HEK293 (cell line): ENCODE data around the gene GPHN.
A peak's percentile ranks its signal among the peaks of the same experiment; 100 is the strongest.

Source experiments
- CTCF ChIA-PET: fragments of 350-600 bp; formaldehyde crosslinking; extraction: SDS; loops from one replicate; lab custom pipeline; 2021; ENCODE audit warnings: antibody characterized with exemption; lab: Yijun Ruan, JAX
- POLR2A ChIA-PET: fragments of 300-600 bp; formaldehyde crosslinking; extraction: SDS; loops from one replicate; lab custom pipeline; 2020; ENCODE audit warnings: antibody characterized with exemption, inconsistent platforms; lab: Yijun Ruan, JAX
- H3K27ac ChIP-seq: fragments of 200-500 bp; sonication (Bioruptor generic); 2 replicates; pipeline ENCODE4 v1.5.1; 2014; ENCODE audit warnings: low read depth, low read length, control low read depth, inconsistent platforms; ENCODE audit errors: extremely low read depth
- H3K36me3 ChIP-seq, 2 experiments: fragments of 200-500 bp in 1 of 2; sonication (Bioruptor generic) in 1 of 2; 1 replicate in 1 of 2; 2 replicates in 1 of 2; pipeline ENCODE4 v1.5.1; 2014 to 2017; ENCODE audit warnings: inconsistent platforms in 2 of 2, low read length in 2 of 2; ENCODE audit not compliant: control insufficient read depth in 2 of 2, insufficient read depth in 1 of 2
- H3K4me1 ChIP-seq: fragments of 200-500 bp; sonication (Bioruptor generic); 2 replicates; pipeline ENCODE4 v1.5.1; 2014; ENCODE audit warnings: mild to moderate bottlenecking, low read length, inconsistent platforms; ENCODE audit not compliant: control insufficient read depth, insufficient read depth
- H3K4me3 ChIP-seq: 2 replicates; pipeline ENCODE4 v1.5.1; 2011; ENCODE audit warnings: low read depth, mild to moderate bottlenecking, control low read depth, low read length, moderate library complexity
- H3K9me3 ChIP-seq: fragments of 200-500 bp; sonication (Bioruptor generic); 2 replicates; pipeline ENCODE4 v1.5.1; 2014; ENCODE audit warnings: low read depth, low read length, inconsistent platforms; ENCODE audit not compliant: control insufficient read depth, insufficient read depth
- BCL11A ChIP-seq: fragments of 450-650 bp; formaldehyde crosslinking; IDR thresholded peaks from 2 replicates; pipeline ENCODE4 v1.5.1; 2016; ENCODE audit warnings: low read depth, missing biosample characterization, missing genetic modification characterization
- HOXA7 ChIP-seq: sonication (generic); formaldehyde crosslinking; IDR thresholded peaks from 2 replicates; pipeline ENCODE4 v1.8.1; 2022; ENCODE audit warnings: missing genetic modification reagents, borderline replicate concordance
- ZNF10 ChIP-seq: fragments of 450-650 bp; formaldehyde crosslinking; IDR thresholded peaks from 2 replicates; pipeline ENCODE4 v1.5.1; 2017; ENCODE audit warnings: missing biosample characterization, missing genetic modification characterization
- ZNF114 ChIP-seq: fragments of 450-650 bp; formaldehyde crosslinking; IDR thresholded peaks from 2 replicates; pipeline ENCODE4 v1.5.0; 2017; ENCODE audit warnings: missing biosample characterization, missing genetic modification characterization
- ZNF214 ChIP-seq: fragments of 450-650 bp; formaldehyde crosslinking; IDR thresholded peaks from 2 replicates; pipeline ENCODE4 v1.5.1; 2017; ENCODE audit warnings: missing biosample characterization, mild to moderate bottlenecking, missing genetic modification characterization, borderline replicate concordance
- ZNF23 ChIP-seq: fragments of 450-650 bp; formaldehyde crosslinking; IDR thresholded peaks from 2 replicates; pipeline ENCODE4 v1.5.1; 2016; ENCODE audit warnings: missing biosample characterization, missing genetic modification characterization, borderline replicate concordance
- ZNF324 ChIP-seq: fragments of 450-650 bp; formaldehyde crosslinking; IDR thresholded peaks from 2 replicates; pipeline ENCODE4 v1.5.1; 2016; ENCODE audit warnings: missing biosample characterization, missing genetic modification characterization
- ZNF394 ChIP-seq: fragments of 450-650 bp; formaldehyde crosslinking; IDR thresholded peaks from 2 replicates; pipeline ENCODE4 v1.5.1; 2016; ENCODE audit warnings: missing biosample characterization, missing genetic modification characterization, mild to moderate bottlenecking, moderate library complexity, borderline replicate concordance
- ZNF510 ChIP-seq: fragments of 450-650 bp; formaldehyde crosslinking; IDR thresholded peaks from 2 replicates; pipeline ENCODE4 v1.5.1; 2018; ENCODE audit warnings: mild to moderate bottlenecking, missing genetic modification characterization, missing biosample characterization; ENCODE audit not compliant: insufficient replicate concordance
- ZNF544 ChIP-seq: fragments of 450-650 bp; formaldehyde crosslinking; IDR thresholded peaks from 2 replicates; pipeline ENCODE4 v1.5.0; 2017; ENCODE audit warnings: missing biosample characterization, missing genetic modification characterization
- ZNF785 ChIP-seq: fragments of 450-650 bp; formaldehyde crosslinking; IDR thresholded peaks from 2 replicates; pipeline ENCODE4 v1.5.1; 2016; ENCODE audit warnings: missing biosample characterization, missing genetic modification characterization
- ZSCAN30 ChIP-seq: fragments of 450-650 bp; IDR thresholded peaks from 2 replicates; pipeline ENCODE4 v1.5.1; 2018; ENCODE audit warnings: missing biosample characterization, mild to moderate bottlenecking, missing genetic modification characterization, moderate library complexity
- TF ChIP-seq, protein P1 (sequence below): fragments of 450-650 bp; formaldehyde crosslinking; IDR thresholded peaks from 2 replicates; pipeline ENCODE4 v1.5.1; 2016; ENCODE audit warnings: missing biosample characterization, missing genetic modification characterization, borderline replicate concordance
- TF ChIP-seq, protein P2 (sequence below): fragments of 450-650 bp; formaldehyde crosslinking; IDR thresholded peaks from 2 replicates; pipeline ENCODE4 v1.5.1; 2017; ENCODE audit warnings: missing biosample characterization, missing genetic modification characterization
- TF ChIP-seq, protein P3 (sequence below): fragments of 450-650 bp; formaldehyde crosslinking; IDR thresholded peaks from 2 replicates; pipeline ENCODE4 v1.5.1; 2016; ENCODE audit warnings: missing biosample characterization, missing genetic modification characterization
- TF ChIP-seq, protein P4 (sequence below): fragments of 450-650 bp; formaldehyde crosslinking; IDR thresholded peaks from 2 replicates; pipeline ENCODE4 v1.5.1; 2017; ENCODE audit warnings: missing biosample characterization, missing genetic modification characterization
- TF ChIP-seq, protein P5 (sequence below): fragments of 450-650 bp; formaldehyde crosslinking; IDR thresholded peaks from 2 replicates; pipeline ENCODE4 v1.5.1; 2016; ENCODE audit warnings: missing biosample characterization, missing genetic modification characterization, borderline replicate concordance

Gene GPHN

DNA sequence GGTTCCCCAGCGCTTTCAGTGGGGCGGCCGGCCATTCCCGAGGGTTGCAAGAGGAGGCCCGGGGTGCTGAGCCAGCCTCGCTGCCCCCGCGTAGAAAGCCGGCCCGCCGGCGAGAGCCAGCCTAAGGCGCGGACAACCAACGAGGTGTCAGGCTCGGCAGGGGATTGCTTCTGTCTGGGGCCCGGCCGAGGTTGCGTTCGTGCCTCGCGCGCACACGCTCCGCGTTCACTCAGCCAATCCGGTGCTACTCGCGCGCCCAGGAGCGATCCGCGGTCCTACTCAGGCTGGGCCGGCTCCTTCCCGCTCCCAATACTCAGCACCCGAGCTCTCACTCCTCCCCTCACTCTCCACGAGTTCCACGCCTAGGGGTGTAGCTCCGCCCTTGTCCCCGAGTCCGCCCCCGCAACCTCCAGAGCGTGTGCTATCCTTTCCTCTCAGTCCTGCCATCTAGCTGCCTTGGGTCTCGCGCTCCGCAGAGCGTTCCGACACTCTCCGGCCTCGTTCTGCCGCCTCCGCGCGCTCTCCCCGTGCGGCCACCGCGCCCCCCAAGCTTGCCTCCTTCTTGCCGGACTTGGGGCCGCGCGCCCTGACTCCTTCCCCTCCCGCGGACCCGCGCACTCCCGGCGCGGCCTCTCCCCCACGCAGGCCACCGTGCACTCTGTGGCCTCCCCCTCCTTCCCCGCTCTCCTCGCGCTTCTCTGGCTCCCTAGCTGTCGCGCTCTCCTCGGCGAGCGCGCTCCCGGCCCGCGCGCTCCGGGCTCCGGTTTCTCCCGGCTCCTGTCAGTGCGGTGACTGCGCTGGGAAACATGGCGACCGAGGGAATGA is at the start of gene GPHN (continued):
- no peak; the same call in 1 of the 2 replicates for TF ChIP-seq ZSCAN30
- TF ChIP-seq ZNF23 (tag by site-specific recombination), result no peak
- no peak for TF ChIP-seq HOXA7
- TF ChIP-seq, protein P1, sequence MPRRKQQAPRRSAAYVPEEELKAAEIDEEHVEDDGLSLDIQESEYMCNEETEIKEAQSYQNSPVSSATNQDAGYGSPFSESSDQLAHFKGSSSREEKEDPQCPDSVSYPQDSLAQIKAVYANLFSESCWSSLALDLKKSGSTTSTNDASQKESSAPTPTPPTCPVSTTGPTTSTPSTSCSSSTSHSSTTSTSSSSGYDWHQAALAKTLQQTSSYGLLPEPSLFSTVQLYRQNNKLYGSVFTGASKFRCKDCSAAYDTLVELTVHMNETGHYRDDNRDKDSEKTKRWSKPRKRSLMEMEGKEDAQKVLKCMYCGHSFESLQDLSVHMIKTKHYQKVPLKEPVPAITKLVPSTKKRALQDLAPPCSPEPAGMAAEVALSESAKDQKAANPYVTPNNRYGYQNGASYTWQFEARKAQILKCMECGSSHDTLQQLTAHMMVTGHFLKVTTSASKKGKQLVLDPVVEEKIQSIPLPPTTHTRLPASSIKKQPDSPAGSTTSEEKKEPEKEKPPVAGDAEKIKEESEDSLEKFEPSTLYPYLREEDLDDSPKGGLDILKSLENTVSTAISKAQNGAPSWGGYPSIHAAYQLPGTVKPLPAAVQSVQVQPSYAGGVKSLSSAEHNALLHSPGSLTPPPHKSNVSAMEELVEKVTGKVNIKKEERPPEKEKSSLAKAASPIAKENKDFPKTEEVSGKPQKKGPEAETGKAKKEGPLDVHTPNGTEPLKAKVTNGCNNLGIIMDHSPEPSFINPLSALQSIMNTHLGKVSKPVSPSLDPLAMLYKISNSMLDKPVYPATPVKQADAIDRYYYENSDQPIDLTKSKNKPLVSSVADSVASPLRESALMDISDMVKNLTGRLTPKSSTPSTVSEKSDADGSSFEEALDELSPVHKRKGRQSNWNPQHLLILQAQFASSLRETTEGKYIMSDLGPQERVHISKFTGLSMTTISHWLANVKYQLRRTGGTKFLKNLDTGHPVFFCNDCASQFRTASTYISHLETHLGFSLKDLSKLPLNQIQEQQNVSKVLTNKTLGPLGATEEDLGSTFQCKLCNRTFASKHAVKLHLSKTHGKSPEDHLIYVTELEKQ (tag by site-specific recombination), result no peak
- TF ChIP-seq, protein P2, sequence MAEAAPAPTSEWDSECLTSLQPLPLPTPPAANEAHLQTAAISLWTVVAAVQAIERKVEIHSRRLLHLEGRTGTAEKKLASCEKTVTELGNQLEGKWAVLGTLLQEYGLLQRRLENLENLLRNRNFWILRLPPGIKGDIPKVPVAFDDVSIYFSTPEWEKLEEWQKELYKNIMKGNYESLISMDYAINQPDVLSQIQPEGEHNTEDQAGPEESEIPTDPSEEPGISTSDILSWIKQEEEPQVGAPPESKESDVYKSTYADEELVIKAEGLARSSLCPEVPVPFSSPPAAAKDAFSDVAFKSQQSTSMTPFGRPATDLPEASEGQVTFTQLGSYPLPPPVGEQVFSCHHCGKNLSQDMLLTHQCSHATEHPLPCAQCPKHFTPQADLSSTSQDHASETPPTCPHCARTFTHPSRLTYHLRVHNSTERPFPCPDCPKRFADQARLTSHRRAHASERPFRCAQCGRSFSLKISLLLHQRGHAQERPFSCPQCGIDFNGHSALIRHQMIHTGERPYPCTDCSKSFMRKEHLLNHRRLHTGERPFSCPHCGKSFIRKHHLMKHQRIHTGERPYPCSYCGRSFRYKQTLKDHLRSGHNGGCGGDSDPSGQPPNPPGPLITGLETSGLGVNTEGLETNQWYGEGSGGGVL (tag by site-specific recombination), result peak; percentile 63
- TF ChIP-seq, protein P3, sequence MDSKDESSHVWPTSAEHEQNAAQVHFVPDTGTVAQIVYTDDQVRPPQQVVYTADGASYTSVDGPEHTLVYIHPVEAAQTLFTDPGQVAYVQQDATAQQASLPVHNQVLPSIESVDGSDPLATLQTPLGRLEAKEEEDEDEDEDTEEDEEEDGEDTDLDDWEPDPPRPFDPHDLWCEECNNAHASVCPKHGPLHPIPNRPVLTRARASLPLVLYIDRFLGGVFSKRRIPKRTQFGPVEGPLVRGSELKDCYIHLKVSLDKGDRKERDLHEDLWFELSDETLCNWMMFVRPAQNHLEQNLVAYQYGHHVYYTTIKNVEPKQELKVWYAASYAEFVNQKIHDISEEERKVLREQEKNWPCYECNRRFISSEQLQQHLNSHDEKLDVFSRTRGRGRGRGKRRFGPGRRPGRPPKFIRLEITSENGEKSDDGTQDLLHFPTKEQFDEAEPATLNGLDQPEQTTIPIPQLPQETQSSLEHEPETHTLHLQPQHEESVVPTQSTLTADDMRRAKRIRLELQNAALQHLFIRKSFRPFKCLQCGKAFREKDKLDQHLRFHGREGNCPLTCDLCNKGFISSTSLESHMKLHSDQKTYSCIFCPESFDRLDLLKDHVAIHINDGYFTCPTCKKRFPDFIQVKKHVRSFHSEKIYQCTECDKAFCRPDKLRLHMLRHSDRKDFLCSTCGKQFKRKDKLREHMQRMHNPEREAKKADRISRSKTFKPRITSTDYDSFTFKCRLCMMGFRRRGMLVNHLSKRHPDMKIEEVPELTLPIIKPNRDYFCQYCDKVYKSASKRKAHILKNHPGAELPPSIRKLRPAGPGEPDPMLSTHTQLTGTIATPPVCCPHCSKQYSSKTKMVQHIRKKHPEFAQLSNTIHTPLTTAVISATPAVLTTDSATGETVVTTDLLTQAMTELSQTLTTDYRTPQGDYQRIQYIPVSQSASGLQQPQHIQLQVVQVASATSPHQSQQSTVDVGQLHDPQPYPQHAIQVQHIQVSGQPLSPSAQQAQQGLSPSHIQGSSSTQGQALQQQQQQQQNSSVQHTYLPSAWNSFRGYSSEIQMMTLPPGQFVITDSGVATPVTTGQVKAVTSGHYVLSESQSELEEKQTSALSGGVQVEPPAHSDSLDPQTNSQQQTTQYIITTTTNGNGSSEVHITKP (tag by site-specific recombination), result peak; percentile 85
- no peak for TF ChIP-seq BCL11A (tag by site-specific recombination)
- TF ChIP-seq, protein P4, sequence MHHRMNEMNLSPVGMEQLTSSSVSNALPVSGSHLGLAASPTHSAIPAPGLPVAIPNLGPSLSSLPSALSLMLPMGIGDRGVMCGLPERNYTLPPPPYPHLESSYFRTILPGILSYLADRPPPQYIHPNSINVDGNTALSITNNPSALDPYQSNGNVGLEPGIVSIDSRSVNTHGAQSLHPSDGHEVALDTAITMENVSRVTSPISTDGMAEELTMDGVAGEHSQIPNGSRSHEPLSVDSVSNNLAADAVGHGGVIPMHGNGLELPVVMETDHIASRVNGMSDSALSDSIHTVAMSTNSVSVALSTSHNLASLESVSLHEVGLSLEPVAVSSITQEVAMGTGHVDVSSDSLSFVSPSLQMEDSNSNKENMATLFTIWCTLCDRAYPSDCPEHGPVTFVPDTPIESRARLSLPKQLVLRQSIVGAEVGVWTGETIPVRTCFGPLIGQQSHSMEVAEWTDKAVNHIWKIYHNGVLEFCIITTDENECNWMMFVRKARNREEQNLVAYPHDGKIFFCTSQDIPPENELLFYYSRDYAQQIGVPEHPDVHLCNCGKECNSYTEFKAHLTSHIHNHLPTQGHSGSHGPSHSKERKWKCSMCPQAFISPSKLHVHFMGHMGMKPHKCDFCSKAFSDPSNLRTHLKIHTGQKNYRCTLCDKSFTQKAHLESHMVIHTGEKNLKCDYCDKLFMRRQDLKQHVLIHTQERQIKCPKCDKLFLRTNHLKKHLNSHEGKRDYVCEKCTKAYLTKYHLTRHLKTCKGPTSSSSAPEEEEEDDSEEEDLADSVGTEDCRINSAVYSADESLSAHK (tag by site-specific recombination), result no peak
- no peak for TF ChIP-seq ZNF544 (tag by site-specific recombination)
- TF ChIP-seq ZNF114 (tag by site-specific recombination), result no peak
- peak; percentile 76 for TF ChIP-seq ZNF394

DNA sequence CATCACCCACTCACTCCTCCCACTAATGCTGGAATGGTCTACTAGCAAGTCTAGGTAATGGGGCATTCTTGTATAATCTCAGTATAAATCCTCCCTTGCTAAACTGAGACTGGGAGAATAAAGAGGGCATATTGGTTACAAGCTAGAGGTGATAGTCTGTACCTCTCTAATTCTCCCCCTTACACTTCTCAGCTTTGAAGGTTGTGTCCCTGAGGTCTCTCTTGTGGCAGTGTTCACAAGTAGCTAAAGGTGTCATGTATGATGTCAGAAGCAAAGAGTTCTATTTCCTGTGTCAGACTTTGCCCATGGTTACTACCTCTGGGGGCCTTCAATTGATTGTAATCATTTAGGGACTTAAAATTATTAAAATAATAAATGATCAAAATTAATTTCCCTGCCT is 48.3 kb upstream of the GPHN start:
- H3K4me1 ChIP-seq, result no peaks in the 10 kb centered on the region
- no peaks in the 10 kb centered on the region for H3K9me3 ChIP-seq
- H3K4me3 ChIP-seq, result no peak overlapping the region
- CTCF ChIA-PET, result interaction anchor here (0.7 kb wide), 1 partner anchor 90 kb away, joined by 3 read pairs; no protein-coding TSS in a partner anchor
- H3K36me3 ChIP-seq, result no peaks in the 10 kb centered on the region
- POLR2A ChIA-PET, result no interaction called here
- no peak overlapping the region for H3K27ac ChIP-seq
- TF ChIP-seq, protein P5, sequence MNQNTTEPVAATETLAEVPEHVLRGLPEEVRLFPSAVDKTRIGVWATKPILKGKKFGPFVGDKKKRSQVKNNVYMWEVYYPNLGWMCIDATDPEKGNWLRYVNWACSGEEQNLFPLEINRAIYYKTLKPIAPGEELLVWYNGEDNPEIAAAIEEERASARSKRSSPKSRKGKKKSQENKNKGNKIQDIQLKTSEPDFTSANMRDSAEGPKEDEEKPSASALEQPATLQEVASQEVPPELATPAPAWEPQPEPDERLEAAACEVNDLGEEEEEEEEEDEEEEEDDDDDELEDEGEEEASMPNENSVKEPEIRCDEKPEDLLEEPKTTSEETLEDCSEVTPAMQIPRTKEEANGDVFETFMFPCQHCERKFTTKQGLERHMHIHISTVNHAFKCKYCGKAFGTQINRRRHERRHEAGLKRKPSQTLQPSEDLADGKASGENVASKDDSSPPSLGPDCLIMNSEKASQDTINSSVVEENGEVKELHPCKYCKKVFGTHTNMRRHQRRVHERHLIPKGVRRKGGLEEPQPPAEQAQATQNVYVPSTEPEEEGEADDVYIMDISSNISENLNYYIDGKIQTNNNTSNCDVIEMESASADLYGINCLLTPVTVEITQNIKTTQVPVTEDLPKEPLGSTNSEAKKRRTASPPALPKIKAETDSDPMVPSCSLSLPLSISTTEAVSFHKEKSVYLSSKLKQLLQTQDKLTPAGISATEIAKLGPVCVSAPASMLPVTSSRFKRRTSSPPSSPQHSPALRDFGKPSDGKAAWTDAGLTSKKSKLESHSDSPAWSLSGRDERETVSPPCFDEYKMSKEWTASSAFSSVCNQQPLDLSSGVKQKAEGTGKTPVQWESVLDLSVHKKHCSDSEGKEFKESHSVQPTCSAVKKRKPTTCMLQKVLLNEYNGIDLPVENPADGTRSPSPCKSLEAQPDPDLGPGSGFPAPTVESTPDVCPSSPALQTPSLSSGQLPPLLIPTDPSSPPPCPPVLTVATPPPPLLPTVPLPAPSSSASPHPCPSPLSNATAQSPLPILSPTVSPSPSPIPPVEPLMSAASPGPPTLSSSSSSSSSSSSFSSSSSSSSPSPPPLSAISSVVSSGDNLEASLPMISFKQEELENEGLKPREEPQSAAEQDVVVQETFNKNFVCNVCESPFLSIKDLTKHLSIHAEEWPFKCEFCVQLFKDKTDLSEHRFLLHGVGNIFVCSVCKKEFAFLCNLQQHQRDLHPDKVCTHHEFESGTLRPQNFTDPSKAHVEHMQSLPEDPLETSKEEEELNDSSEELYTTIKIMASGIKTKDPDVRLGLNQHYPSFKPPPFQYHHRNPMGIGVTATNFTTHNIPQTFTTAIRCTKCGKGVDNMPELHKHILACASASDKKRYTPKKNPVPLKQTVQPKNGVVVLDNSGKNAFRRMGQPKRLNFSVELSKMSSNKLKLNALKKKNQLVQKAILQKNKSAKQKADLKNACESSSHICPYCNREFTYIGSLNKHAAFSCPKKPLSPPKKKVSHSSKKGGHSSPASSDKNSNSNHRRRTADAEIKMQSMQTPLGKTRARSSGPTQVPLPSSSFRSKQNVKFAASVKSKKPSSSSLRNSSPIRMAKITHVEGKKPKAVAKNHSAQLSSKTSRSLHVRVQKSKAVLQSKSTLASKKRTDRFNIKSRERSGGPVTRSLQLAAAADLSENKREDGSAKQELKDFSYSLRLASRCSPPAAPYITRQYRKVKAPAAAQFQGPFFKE, result no peak
- TF ChIP-seq ZNF214 (no peak), ZNF510 (tag by site-specific recombination) (no peak), ZNF785 (no peak), ZNF10 (tag by site-specific recombination) (no peak), ZNF324 (tag by site-specific recombination) (no peak)
